Stimulated activated naive CD4-positive, alpha-beta T cell (primary cell): ENCODE data around the gene FAM83E.
"Not testable (repeated sequence)": the region's sequence is repeated elsewhere in the genome, so short reads cannot be mapped to it uniquely, and the experiment has no call there.

Source experiments
- DNase-seq, 6 experiments: peaks; one replicate each; lab custom pipeline; 2025; lab: John Stamatoyannopoulos, UW

FAM83E gene

GRCh38 chr19:48639483-48640375 is 24.9 kb upstream of the FAM83E start:
- DNase-seq, result no peak

GRCh38 chr19:48638831-48639381 is 24.0 kb upstream of the FAM83E start:
- DNase-seq, result no peak

- DNase-seq, result peak; percentile 84 to 95 (median 88)
These were observed 23.3 kb upstream of the FAM83E start for GRCh38 chr19:48637948-48638830.

- DNase-seq, result peak; percentile 97 to 100 (median 100)
These were observed 22.6 kb upstream of the FAM83E start for GRCh38 chr19:48637449-48637947.

- DNase-seq, result peak in 2 of 6 experiments; percentile 36 to 45
These were observed 22.1 kb upstream of the FAM83E start, which contains the start of gene DBP for GRCh38 chr19:48636859-48637448. DBP (minus strand) TSS chr19:48637379; CDS start chr19:48636994, 385 bp downstream.

- DNase-seq, result peak in 5 of 6 experiments; percentile 18 to 49 (median 36)
These were observed 21.3 kb upstream of the FAM83E start for GRCh38 chr19:48635966-48636858.

- DNase-seq, result peak; percentile 46 to 84 (median 74)
These were observed 20.5 kb upstream of the FAM83E start for GRCh38 chr19:48635263-48635965.

- DNase-seq, result peak; percentile 79 to 92 (median 88)
These were observed 19.8 kb upstream of the FAM83E start for GRCh38 chr19:48634424-48635262.

- DNase-seq, result no peak
These were observed 19.1 kb upstream of the FAM83E start for GRCh38 chr19:48634036-48634342.

- no peak for DNase-seq
These were observed 18.5 kb upstream of the FAM83E start for GRCh38 chr19:48633148-48634035.

GRCh38 chr19:48632692-48633147 is 17.8 kb upstream of the FAM83E start:
- no peak for DNase-seq

- DNase-seq, result not testable (repeated sequence)
These were observed 17.4 kb upstream of the FAM83E start for GRCh38 chr19:48632286-48632685.

GRCh38 chr19:48631225-48631624 is 16.3 kb upstream of the FAM83E start:
- no peak for DNase-seq

GRCh38 chr19:48630296-48631063 is 15.6 kb upstream of the FAM83E start:
- DNase-seq, result no peak

GRCh38 chr19:48629599-48630295 is 14.9 kb upstream of the FAM83E start:
- peak in 3 of 6 experiments; percentile 21 to 39 (median 37) for DNase-seq

GRCh38 chr19:48629297-48629598 is 14.4 kb upstream of the FAM83E start:
- DNase-seq, result no peak
